Measurements from ENCODE around the gene ZNF865.

Gene ZNF865

GRCh38 chr19:55596304-55596703, 9.1 kb upstream of the ZNF865 start:
- no peak for TF ChIP-seq EZH2phosphoT487 (conservative IDR thresholded peaks at IDR 0.05; ENCODE audit: low read length)
- TF ChIP-seq CTCF (IDR thresholded peaks at IDR 0.05; ENCODE audit: insufficient read depth, low read length, poor library complexity, severe bottlenecking), result no peak
- Histone ChIP-seq H3K27me3 (ENCODE audit: low read length) (no peaks in the 10 kb centered on the region), H3K9me3 (ENCODE audit: insufficient read depth, low read length) (no peaks in the 10 kb centered on the region), H3K79me2 (ENCODE audit: insufficient read depth, low read length) (no peaks in the 10 kb centered on the region), H2AFZ (ENCODE audit: low read depth, low read length, severe bottlenecking) (no peak overlapping the region), H4K20me1 (ENCODE audit: low read depth, low read length) (no peaks in the 10 kb centered on the region), H3K9ac (ENCODE audit: low read length) (no peak overlapping the region), H3K4me2 (ENCODE audit: low read depth, low read length, poor library complexity, severe bottlenecking) (no peak overlapping the region), H3K27ac (ENCODE audit: low read depth, low read length) (no peak overlapping the region), H3K36me3 (ENCODE audit: low read length) (no peaks in the 10 kb centered on the region), H3K9me2 (replicated peaks; ENCODE audit: insufficient read depth, low read length) (no peaks in the 10 kb centered on the region), H3F3A (ENCODE audit: insufficient read depth) (peaks cover 21% of the 10 kb centered on the region), H3K4me3 (ENCODE audit: insufficient read depth, low read length, poor library complexity, severe bottlenecking) (no peak overlapping the region)

- no peak overlapping the region for H3K4me3 ChIP-seq (ENCODE audit: insufficient read depth, low read length, poor library complexity, severe bottlenecking)
- peaks cover 27% of the 10 kb centered on the region for H3F3A ChIP-seq (ENCODE audit: insufficient read depth)
- no peaks in the 10 kb centered on the region for H3K79me2 ChIP-seq (ENCODE audit: insufficient read depth, low read length)
- H3K27ac ChIP-seq (ENCODE audit: low read depth, low read length), result no peak overlapping the region
- H3K9me2 ChIP-seq (replicated peaks; ENCODE audit: insufficient read depth, low read length), result no peaks in the 10 kb centered on the region
- H4K20me1 ChIP-seq (ENCODE audit: low read depth, low read length), result no peaks in the 10 kb centered on the region
- H3K9me3 ChIP-seq (ENCODE audit: insufficient read depth, low read length), result no peaks in the 10 kb centered on the region
- H2AFZ ChIP-seq (ENCODE audit: low read depth, low read length, severe bottlenecking), result no peak overlapping the region
- H3K9ac ChIP-seq (ENCODE audit: low read length), result no peak overlapping the region
- H3K36me3 ChIP-seq (ENCODE audit: low read length), result no peaks in the 10 kb centered on the region
- H3K4me2 ChIP-seq (ENCODE audit: low read depth, low read length, poor library complexity, severe bottlenecking), result no peak overlapping the region
- TF ChIP-seq CTCF (IDR thresholded peaks at IDR 0.05; ENCODE audit: insufficient read depth, low read length, poor library complexity, severe bottlenecking) (no peak), EZH2phosphoT487 (conservative IDR thresholded peaks at IDR 0.05; ENCODE audit: low read length) (no peak)
- no peaks in the 10 kb centered on the region for H3K27me3 ChIP-seq (ENCODE audit: low read length)
Observed at GRCh38 chr19:55597501-55597921, 7.9 kb upstream of the ZNF865 start.

- H3K27ac ChIP-seq (ENCODE audit: low read depth, low read length), result no peak overlapping the region
- TF ChIP-seq EZH2phosphoT487 (conservative IDR thresholded peaks at IDR 0.05; ENCODE audit: low read length) (no peak), CTCF (IDR thresholded peaks at IDR 0.05; ENCODE audit: insufficient read depth, low read length, poor library complexity, severe bottlenecking) (no peak)
- peaks cover 27% of the 10 kb centered on the region for H3F3A ChIP-seq (ENCODE audit: insufficient read depth)
- H3K27me3 ChIP-seq (ENCODE audit: low read length), result no peaks in the 10 kb centered on the region
- H3K4me3 ChIP-seq (ENCODE audit: insufficient read depth, low read length, poor library complexity, severe bottlenecking), result no peak overlapping the region
- H4K20me1 ChIP-seq (ENCODE audit: low read depth, low read length), result no peaks in the 10 kb centered on the region
- H2AFZ ChIP-seq (ENCODE audit: low read depth, low read length, severe bottlenecking), result no peak overlapping the region
- H3K9me2 ChIP-seq (replicated peaks; ENCODE audit: insufficient read depth, low read length), result no peaks in the 10 kb centered on the region
- H3K36me3 ChIP-seq (ENCODE audit: low read length), result no peaks in the 10 kb centered on the region
- H3K4me2 ChIP-seq (ENCODE audit: low read depth, low read length, poor library complexity, severe bottlenecking), result no peak overlapping the region
- no peaks in the 10 kb centered on the region for H3K79me2 ChIP-seq (ENCODE audit: insufficient read depth, low read length)
- H3K9ac ChIP-seq (ENCODE audit: low read length), result no peak overlapping the region
- no peaks in the 10 kb centered on the region for H3K9me3 ChIP-seq (ENCODE audit: insufficient read depth, low read length)
Observed at GRCh38 chr19:55598034-55598433, 7.4 kb upstream of the ZNF865 start.

All from SU-DHL-6 (cell line).